Measurements from ENCODE around the gene CBARP. TPM values are rescaled to one million over a fixed set of nuclear protein-coding genes. Genes with fewer than 3 reads are reported as not detected.

Gene CBARP
- polyA plus RNA-seq, 1 of the 3 experiments (the other 2 are of a cell fraction) = 5.1 TPM

DNA sequence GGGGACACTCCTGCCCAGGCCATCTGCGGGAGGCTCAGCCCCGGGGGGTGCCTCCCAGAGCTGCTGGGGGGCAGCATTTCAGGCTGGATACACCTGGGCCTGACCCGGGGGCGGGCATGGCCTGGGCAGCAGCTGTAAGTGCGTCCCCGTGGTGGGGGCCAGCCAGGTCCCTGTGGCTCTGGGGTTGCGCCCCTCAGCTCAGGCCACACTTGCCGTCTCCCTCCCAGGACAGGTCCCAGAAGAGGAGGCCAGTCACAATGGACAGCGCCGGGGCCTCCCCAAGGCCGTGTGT, 11.6 kb downstream of the CBARP start:
- Histone ChIP-seq H3F3A (replicated peaks; ENCODE audit: insufficient read depth) (peaks cover under 1% of the 10 kb centered on the region), H3K9me3 (no peaks in the 10 kb centered on the region), H3K4me2 (no peak overlapping the region), H3K4me3 (ENCODE audit: low read depth in 2 of 2, low read length in 1 of 2) (no peak overlapping the region), H3K27ac (ENCODE audit: low read depth in 2 of 2, low read length in 1 of 2) (no peak overlapping the region), H3K27me3 (ENCODE audit: insufficient read depth) (no peaks in the 10 kb centered on the region), H3K9ac (no peak overlapping the region), H3K9me2 (no peaks in the 10 kb centered on the region), H4K20me1 (ENCODE audit: insufficient read depth) (peaks cover 11% of the 10 kb centered on the region; the same call in 1 of the 2 replicates), H2AFZ (ENCODE audit: low read depth) (no peak overlapping the region), H3K4me1 (ENCODE audit: control insufficient read depth in 1 of 2, insufficient read depth in 2 of 2, low read depth in 1 of 2, low read length in 1 of 2) (peaks cover 0 to 5% of the 10 kb centered on the region in 2 experiments; a peak in 1 of 4 replicates), H3K36me3 (replicated peaks in 1 of 2; ENCODE audit: control insufficient read depth in 1 of 2, insufficient read depth in 2 of 2, low read length in 1 of 2) (peaks cover 0 to 54% of the 10 kb centered on the region in 2 experiments), H3K79me2 (ENCODE audit: insufficient read depth) (peaks cover under 1% of the 10 kb centered on the region; the same call in 1 of the 2 replicates)
- no peak for TF ChIP-seq YY1 (IDR thresholded peaks at IDR 0.05; ENCODE audit: low read depth)
- TF ChIP-seq SIN3A (IDR thresholded peaks at IDR 0.05; ENCODE audit: borderline replicate concordance, low read depth, low read length) = no peak
- no peak for TF ChIP-seq RXRA (IDR thresholded peaks at IDR 0.05; ENCODE audit: borderline replicate concordance, low read depth)
- no peak for TF ChIP-seq RFX5 (IDR thresholded peaks at IDR 0.05; ENCODE audit: low read length)
- no peak for TF ChIP-seq TEAD4 (IDR thresholded peaks at IDR 0.05; ENCODE audit: borderline replicate concordance, insufficient read depth)
- no peak for TF ChIP-seq MXI1 (IDR thresholded peaks at IDR 0.05; ENCODE audit: low read depth, low read length)
- TF ChIP-seq TAF1 (IDR thresholded peaks at IDR 0.05; ENCODE audit: borderline replicate concordance, low read depth, low read length) = no peak
- no peak for TF ChIP-seq MEF2A (IDR thresholded peaks at IDR 0.05; ENCODE audit: borderline replicate concordance, low read depth)
- no peak for TF ChIP-seq GATA2 (CRISPR knock-in tag; IDR thresholded peaks at IDR 0.05)
- TF ChIP-seq POLR2AphosphoS5 (IDR thresholded peaks at IDR 0.05; ENCODE audit: low read depth, low read length) = no peak
- TF ChIP-seq, protein P1, sequence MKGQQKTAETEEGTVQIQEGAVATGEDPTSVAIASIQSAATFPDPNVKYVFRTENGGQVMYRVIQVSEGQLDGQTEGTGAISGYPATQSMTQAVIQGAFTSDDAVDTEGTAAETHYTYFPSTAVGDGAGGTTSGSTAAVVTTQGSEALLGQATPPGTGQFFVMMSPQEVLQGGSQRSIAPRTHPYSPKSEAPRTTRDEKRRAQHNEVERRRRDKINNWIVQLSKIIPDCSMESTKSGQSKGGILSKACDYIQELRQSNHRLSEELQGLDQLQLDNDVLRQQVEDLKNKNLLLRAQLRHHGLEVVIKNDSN (IDR thresholded peaks at IDR 0.05; ENCODE audit: borderline replicate concordance, low read depth) = no peak
- TF ChIP-seq ELF1 (IDR thresholded peaks at IDR 0.05) = no peak
- no peak for TF ChIP-seq ZBTB33 (IDR thresholded peaks at IDR 0.05; ENCODE audit: borderline replicate concordance, low read depth)
- TF ChIP-seq NRF1 (IDR thresholded peaks at IDR 0.05; ENCODE audit: low read depth, low read length) = no peak
- TF ChIP-seq GABPA (IDR thresholded peaks at IDR 0.05; ENCODE audit: low read depth) = no peak
- no peak for TF ChIP-seq TCF12 (IDR thresholded peaks at IDR 0.05)
- no peak for TF ChIP-seq FOXM1 (IDR thresholded peaks at IDR 0.05; ENCODE audit: low read depth)
- no peak for TF ChIP-seq RAD21 (IDR thresholded peaks at IDR 0.05; ENCODE audit: low read length)
- no peak for TF ChIP-seq SMC3 (IDR thresholded peaks at IDR 0.05; ENCODE audit: low read depth, low read length)
- CTCF ChIA-PET = interaction anchor here (0.7 to 2.2 kb wide), 8 partner anchors 10 to 196 kb away, joined by 3 to 12 read pairs (median 6); partner anchors contain the start of gene ATP5F1D
- WGBS (ENCODE audit: low lambda C conversion rate) = no CpG with 5 or more reads among the region's 11 CpGs
- POLR2A ChIA-PET = interaction anchor here (1.1 to 1.7 kb wide), 2 partner anchors 10 to 43 kb away, joined by 4 to 6 read pairs; partner anchors contain the start of gene CIRBP
- no peak for DNase-seq

Measured in SK-N-SH (cell line).